ENCODE measurements around the gene ESR2.
"Not testable (repeated sequence)": the region's sequence is repeated elsewhere in the genome, so short reads cannot be mapped to it uniquely, and the experiment has no call there.

Gene ESR2

DNA sequence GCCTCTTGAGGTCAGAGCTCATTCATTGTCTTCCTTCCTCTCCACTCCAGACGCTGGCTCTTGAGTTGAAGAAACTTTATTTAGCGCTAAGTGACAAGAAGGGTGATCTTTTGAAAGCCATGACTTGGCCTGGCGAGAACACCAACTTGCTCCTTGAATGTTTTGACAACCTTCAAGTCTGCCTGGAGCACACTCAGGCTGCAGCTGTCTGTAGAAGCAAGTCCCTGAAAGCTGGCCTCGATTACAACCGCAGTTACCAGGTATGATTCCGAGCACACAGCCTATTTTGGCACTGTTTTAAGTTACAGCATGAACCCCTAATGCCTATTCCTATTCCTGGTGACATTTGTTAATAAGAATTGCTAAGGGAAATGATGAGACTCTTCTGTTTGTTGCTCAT, 167.6 kb downstream of the ESR2 start:
- TF ChIP-seq SPI1 (IDR thresholded peaks at IDR 0.05; ENCODE audit: low read depth, low read length) (no peak), POLR2AphosphoS5 (IDR thresholded peaks at IDR 0.05; ENCODE audit: low read depth, low read length) (no peak), POU2F2 (IDR thresholded peaks at IDR 0.05; ENCODE audit: low read depth, low read length) (no peak), PAX5 (IDR thresholded peaks at IDR 0.05; ENCODE audit: insufficient read depth, low read length, severe bottlenecking) (no peak), TAF1 (IDR thresholded peaks at IDR 0.05; ENCODE audit: low read depth, low read length) (no peak), POLR2A (IDR thresholded peaks at IDR 0.05; ENCODE audit: low read depth, low read length) (no peak)
- DNase-seq (ENCODE audit: insufficient read length, low spot score) (no peak), FAIRE-seq (no peak)

DNA sequence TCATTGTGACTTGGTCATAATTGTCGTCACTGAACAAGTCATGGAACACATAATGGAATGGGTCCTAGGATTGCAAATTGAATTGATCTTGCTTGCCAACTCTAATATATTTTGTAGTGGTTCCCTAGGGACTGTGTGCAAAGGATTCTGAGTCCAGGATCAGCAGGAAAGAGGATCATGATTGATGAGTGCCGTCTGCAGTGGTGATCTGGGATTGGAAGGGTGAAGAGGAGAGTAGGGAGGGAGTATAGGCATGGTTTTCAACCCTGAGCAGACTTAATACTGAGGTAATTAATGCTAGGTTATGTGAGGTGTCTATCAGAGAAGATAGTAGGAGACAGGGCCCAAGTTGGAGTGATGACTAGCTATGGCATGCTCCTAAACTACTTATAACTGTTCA, 168.9 kb downstream of the ESR2 start:
- DNase-seq (ENCODE audit: insufficient read length, low spot score), result no peak
- TF ChIP-seq POLR2A (IDR thresholded peaks at IDR 0.05; ENCODE audit: low read depth, low read length) (no peak), POU2F2 (IDR thresholded peaks at IDR 0.05; ENCODE audit: low read depth, low read length) (no peak)
- FAIRE-seq, result no peak

DNA sequence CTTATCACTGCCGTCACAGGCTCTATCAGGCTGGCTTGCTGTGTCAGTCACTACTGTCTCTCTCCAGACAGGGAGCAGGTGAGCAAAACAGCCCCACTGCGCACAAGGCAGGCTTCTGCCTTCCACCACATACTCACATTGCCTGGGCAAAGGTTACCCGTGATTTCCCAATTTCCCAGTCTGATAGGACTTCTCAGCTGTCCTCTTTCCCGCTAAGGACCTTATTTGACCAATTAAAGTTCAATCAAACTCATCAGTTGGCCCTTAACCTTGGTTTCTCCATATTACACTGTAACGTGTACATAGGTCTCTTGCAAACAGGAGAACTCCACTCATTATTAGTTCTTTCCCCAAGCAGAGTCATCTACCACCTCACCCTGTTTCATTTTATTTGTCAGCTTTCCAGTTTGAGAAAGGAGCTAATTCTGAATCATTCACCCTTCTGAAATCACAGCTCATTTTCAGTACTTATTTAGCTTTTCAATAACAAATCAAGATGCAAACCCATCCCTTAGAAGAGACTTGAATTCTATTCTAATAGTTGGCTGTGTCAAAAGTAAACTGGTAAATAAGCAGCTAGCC, 170.8 kb downstream of the ESR2 start:
- FAIRE-seq, result no peak
- DNase-seq (ENCODE audit: insufficient read length, low spot score), result no peak

GRCh38 chr14:64119980-64120379, 174.2 kb downstream of the ESR2 start:
- TF ChIP-seq TAF1 (IDR thresholded peaks at IDR 0.05; ENCODE audit: low read depth, low read length) (no peak), POLR2A (IDR thresholded peaks at IDR 0.05; ENCODE audit: low read depth, low read length) (no peak), PAX5 (IDR thresholded peaks at IDR 0.05; ENCODE audit: insufficient read depth, low read length, severe bottlenecking) (no peak), SPI1 (IDR thresholded peaks at IDR 0.05; ENCODE audit: low read depth, low read length) (no peak), POU2F2 (IDR thresholded peaks at IDR 0.05; ENCODE audit: low read depth, low read length) (no peak), POLR2AphosphoS5 (IDR thresholded peaks at IDR 0.05; ENCODE audit: low read depth, low read length) (no peak)
- DNase-seq (ENCODE audit: insufficient read length, low spot score) (no peak), FAIRE-seq (no peak)

More for the DNA sequence above, 170.8 kb downstream of the ESR2 start:
- TF ChIP-seq SPI1 (IDR thresholded peaks at IDR 0.05; ENCODE audit: low read depth, low read length), result no peak
- no peak for TF ChIP-seq POU2F2 (IDR thresholded peaks at IDR 0.05; ENCODE audit: low read depth, low read length)
- TF ChIP-seq POLR2A (IDR thresholded peaks at IDR 0.05; ENCODE audit: low read depth, low read length), result no peak
- no peak for TF ChIP-seq POLR2AphosphoS5 (IDR thresholded peaks at IDR 0.05; ENCODE audit: low read depth, low read length)
- TF ChIP-seq TAF1 (IDR thresholded peaks at IDR 0.05; ENCODE audit: low read depth, low read length), result no peak
- no peak for TF ChIP-seq PAX5 (IDR thresholded peaks at IDR 0.05; ENCODE audit: insufficient read depth, low read length, severe bottlenecking)

DNA sequence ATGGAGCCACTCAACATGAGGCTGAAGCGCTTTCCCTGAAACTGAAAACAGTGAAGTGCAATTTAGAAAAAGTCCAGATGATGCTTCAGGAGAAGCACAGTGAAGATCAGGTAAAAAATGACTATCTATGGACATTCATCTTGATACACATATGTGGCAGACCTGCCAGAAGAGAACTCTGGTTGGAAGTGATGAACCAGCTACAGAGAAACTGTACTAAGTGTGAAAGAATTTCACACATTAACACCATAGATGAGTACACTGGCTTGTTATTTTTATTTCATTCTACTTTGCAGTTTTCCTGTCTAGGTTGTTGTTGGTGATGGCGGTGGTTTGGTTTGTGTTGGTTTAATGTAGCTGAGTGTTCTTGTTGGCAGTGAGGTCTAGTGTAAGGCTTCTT, 174.7 kb downstream of the ESR2 start:
- TF ChIP-seq POLR2A (IDR thresholded peaks at IDR 0.05; ENCODE audit: low read depth, low read length) (no peak), SPI1 (IDR thresholded peaks at IDR 0.05; ENCODE audit: low read depth, low read length) (no peak), POU2F2 (IDR thresholded peaks at IDR 0.05; ENCODE audit: low read depth, low read length) (no peak), POLR2AphosphoS5 (IDR thresholded peaks at IDR 0.05; ENCODE audit: low read depth, low read length) (no peak), TAF1 (IDR thresholded peaks at IDR 0.05; ENCODE audit: low read depth, low read length) (no peak), PAX5 (IDR thresholded peaks at IDR 0.05; ENCODE audit: insufficient read depth, low read length, severe bottlenecking) (no peak)
- DNase-seq (ENCODE audit: insufficient read length, low spot score) (no peak), FAIRE-seq (no peak)

DNA sequence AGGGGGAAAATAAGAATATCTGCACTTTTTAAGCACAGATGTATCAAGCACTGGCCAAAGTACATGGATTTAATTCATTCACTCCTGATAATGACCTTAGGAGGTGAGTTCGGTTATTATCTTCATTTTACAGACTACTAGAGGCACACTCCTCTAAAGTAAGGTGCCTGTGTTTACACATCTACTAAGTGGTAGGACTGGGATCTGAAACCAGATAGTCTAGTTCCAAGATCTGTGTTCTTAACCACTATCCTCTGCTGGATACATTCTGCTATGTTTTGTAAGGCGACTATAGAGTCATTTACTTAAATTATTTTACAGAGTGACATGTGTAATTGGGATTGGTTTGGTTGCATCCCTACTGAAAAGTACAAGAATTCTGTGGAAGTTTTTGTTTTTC, 175.3 kb downstream of the ESR2 start:
- TF ChIP-seq POLR2A (IDR thresholded peaks at IDR 0.05; ENCODE audit: low read depth, low read length), result no peak
- TF ChIP-seq TAF1 (IDR thresholded peaks at IDR 0.05; ENCODE audit: low read depth, low read length), result no peak
- no peak for TF ChIP-seq POLR2AphosphoS5 (IDR thresholded peaks at IDR 0.05; ENCODE audit: low read depth, low read length)
- no peak for TF ChIP-seq PAX5 (IDR thresholded peaks at IDR 0.05; ENCODE audit: insufficient read depth, low read length, severe bottlenecking)
- no peak for TF ChIP-seq SPI1 (IDR thresholded peaks at IDR 0.05; ENCODE audit: low read depth, low read length)
- no peak for TF ChIP-seq POU2F2 (IDR thresholded peaks at IDR 0.05; ENCODE audit: low read depth, low read length)
- no peak for FAIRE-seq
- no peak for DNase-seq (ENCODE audit: insufficient read length, low spot score)

GRCh38 chr14:64118403-64118742, 175.8 kb downstream of the ESR2 start:
- FAIRE-seq; DNase-seq (ENCODE audit: insufficient read length, low spot score): not testable (repeated sequence)

GRCh38 chr14:64117671-64118402, 176.3 kb downstream of the ESR2 start:
- FAIRE-seq (no peak), DNase-seq (ENCODE audit: insufficient read length, low spot score) (no peak)
- TF ChIP-seq POLR2A (IDR thresholded peaks at IDR 0.05; ENCODE audit: low read depth, low read length) (no peak), POLR2AphosphoS5 (IDR thresholded peaks at IDR 0.05; ENCODE audit: low read depth, low read length) (no peak), TAF1 (IDR thresholded peaks at IDR 0.05; ENCODE audit: low read depth, low read length) (no peak), POU2F2 (IDR thresholded peaks at IDR 0.05; ENCODE audit: low read depth, low read length) (no peak), SPI1 (IDR thresholded peaks at IDR 0.05; ENCODE audit: low read depth, low read length) (no peak), PAX5 (IDR thresholded peaks at IDR 0.05; ENCODE audit: insufficient read depth, low read length, severe bottlenecking) (no peak)

GRCh38 chr14:64115401-64115800, 178.8 kb downstream of the ESR2 start:
- TF ChIP-seq SPI1 (IDR thresholded peaks at IDR 0.05; ENCODE audit: low read depth, low read length) (no peak), POU2F2 (IDR thresholded peaks at IDR 0.05; ENCODE audit: low read depth, low read length) (no peak), POLR2AphosphoS5 (IDR thresholded peaks at IDR 0.05; ENCODE audit: low read depth, low read length) (no peak), PAX5 (IDR thresholded peaks at IDR 0.05; ENCODE audit: insufficient read depth, low read length, severe bottlenecking) (no peak), POLR2A (IDR thresholded peaks at IDR 0.05; ENCODE audit: low read depth, low read length) (no peak), TAF1 (IDR thresholded peaks at IDR 0.05; ENCODE audit: low read depth, low read length) (no peak)
- FAIRE-seq, result no peak
- DNase-seq (ENCODE audit: insufficient read length, low spot score), result no peak

DNA sequence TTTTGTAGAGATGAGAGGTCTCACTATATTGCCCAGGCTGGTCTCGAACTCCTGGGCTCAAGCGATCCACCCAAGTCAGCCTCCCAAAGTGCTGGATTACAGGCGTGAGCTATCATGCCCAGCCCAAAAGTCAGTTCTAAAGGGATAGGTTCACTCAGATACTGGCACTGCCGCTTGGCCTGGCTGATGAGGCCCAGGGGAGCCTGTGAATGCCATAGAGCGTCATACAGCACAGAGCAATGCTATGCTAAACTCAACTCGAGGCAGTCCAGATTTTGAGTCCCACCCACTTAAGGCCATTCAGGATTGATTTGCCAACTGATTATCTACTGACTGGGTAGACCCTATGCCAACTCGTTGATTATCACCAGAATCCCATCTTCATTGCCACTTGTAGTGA, 179.4 kb downstream of the ESR2 start:
- TF ChIP-seq POLR2A (IDR thresholded peaks at IDR 0.05; ENCODE audit: low read depth, low read length), result no peak
- TF ChIP-seq TAF1 (IDR thresholded peaks at IDR 0.05; ENCODE audit: low read depth, low read length), result no peak
- no peak for TF ChIP-seq POU2F2 (IDR thresholded peaks at IDR 0.05; ENCODE audit: low read depth, low read length)
- no peak for TF ChIP-seq PAX5 (IDR thresholded peaks at IDR 0.05; ENCODE audit: insufficient read depth, low read length, severe bottlenecking)
- no peak for TF ChIP-seq SPI1 (IDR thresholded peaks at IDR 0.05; ENCODE audit: low read depth, low read length)
- TF ChIP-seq POLR2AphosphoS5 (IDR thresholded peaks at IDR 0.05; ENCODE audit: low read depth, low read length), result no peak
- FAIRE-seq, result no peak
- no peak for DNase-seq (ENCODE audit: insufficient read length, low spot score)

Data from GM12891 (cell line).